ENCODE measurements around the gene SSBP4. TPM values are rescaled to one million over a fixed set of nuclear protein-coding genes. Genes with fewer than 3 reads are reported as not detected.

SSBP4 gene
- total RNA-seq, 1 donor from 2014 or later, result 71.8 TPM

GRCh38 chr19:18439025-18439909, 20.1 kb downstream of the SSBP4 start:
- DNase-seq (ENCODE audit: low read depth, low spot score), result no peak
- H3K4me1 Mint-ChIP-seq, result peaks cover 46% of the 10 kb centered on the region
- peaks cover 3% of the 10 kb centered on the region for H3K9me3 Mint-ChIP-seq
- H3K4me3 Mint-ChIP-seq, result peak overlapping the region; percentile 89
- H3K36me3 Mint-ChIP-seq (ENCODE audit: low read depth), result peaks cover 2% of the 10 kb centered on the region
- peak overlapping the region; percentile 63 for H3K27ac Mint-ChIP-seq (ENCODE audit: unreplicated experiment)
- H3K27me3 Mint-ChIP-seq (ENCODE audit: low read depth), result peaks cover 11% of the 10 kb centered on the region
- TF ChIP-seq CTCF (conservative IDR thresholded peaks at IDR 0.05), result peak; percentile 49

- DNase-seq (ENCODE audit: low read depth, low spot score), result no peak
- Mint-ChIP-seq H3K4me1 (peaks cover 42% of the 10 kb centered on the region), H3K27me3 (ENCODE audit: low read depth) (peaks cover 8% of the 10 kb centered on the region), H3K9me3 (peaks cover 3% of the 10 kb centered on the region), H3K36me3 (ENCODE audit: low read depth) (peaks cover 2% of the 10 kb centered on the region), H3K4me3 (peak overlapping the region; percentile 89), H3K27ac (ENCODE audit: unreplicated experiment) (no peak overlapping the region)
- TF ChIP-seq CTCF (conservative IDR thresholded peaks at IDR 0.05), result no peak
Observed at GRCh38 chr19:18439910-18440237, 20.7 kb downstream of the SSBP4 start.

- Mint-ChIP-seq H3K27ac (ENCODE audit: unreplicated experiment) (no peak overlapping the region), H3K9me3 (peaks cover 3% of the 10 kb centered on the region), H3K4me3 (peak overlapping the region; percentile 51), H3K4me1 (peaks cover 42% of the 10 kb centered on the region), H3K36me3 (ENCODE audit: low read depth) (peaks cover 2% of the 10 kb centered on the region), H3K27me3 (ENCODE audit: low read depth) (peaks cover 7% of the 10 kb centered on the region)
- DNase-seq (ENCODE audit: low read depth, low spot score), result no peak
- peak; percentile 41 for TF ChIP-seq CTCF (conservative IDR thresholded peaks at IDR 0.05)
Observed at GRCh38 chr19:18440415-18440877, 21.2 kb downstream of the SSBP4 start.

- Mint-ChIP-seq H3K36me3 (ENCODE audit: low read depth) (peaks cover 2% of the 10 kb centered on the region), H3K27me3 (ENCODE audit: low read depth) (peaks cover 7% of the 10 kb centered on the region), H3K27ac (ENCODE audit: unreplicated experiment) (no peak overlapping the region), H3K4me3 (peak overlapping the region; percentile 51), H3K9me3 (peaks cover 3% of the 10 kb centered on the region), H3K4me1 (peaks cover 40% of the 10 kb centered on the region)
- TF ChIP-seq CTCF (conservative IDR thresholded peaks at IDR 0.05), result no peak
- no peak for DNase-seq (ENCODE audit: low read depth, low spot score)
Observed at GRCh38 chr19:18440936-18441803, 22.0 kb downstream of the SSBP4 start.
